ENCODE results near the gene CRLF2. TPM values are rescaled to one million over a fixed set of nuclear protein-coding genes. Genes with fewer than 3 reads are reported as not detected.
"Not testable (repeated sequence)": the region's sequence is repeated elsewhere in the genome, so short reads cannot be mapped to it uniquely, and the experiment has no call there.

Gene CRLF2
- total and polyA plus RNA-seq, 2 donors (not counting 3 experiments of a cell fraction or from before 2014, with no cell fraction given), result not detected

- Histone ChIP-seq H4K20me1 (replicated peaks; ENCODE audit: control insufficient read depth, extremely low read depth, insufficient read depth, low read length) (no peaks in the 10 kb centered on the region), H3K9me1 (replicated peaks; ENCODE audit: control insufficient read depth, extremely low read depth, insufficient read depth, low read length) (no peaks in the 10 kb centered on the region), H3K36me3 (ENCODE audit: control insufficient read depth in 2 of 2, extremely low read depth in 1 of 2, insufficient read depth in 2 of 2, low read length in 2 of 2) (no peaks in the 10 kb centered on the region), H3K79me2 (ENCODE audit: control insufficient read depth, insufficient read depth, low read length) (no peaks in the 10 kb centered on the region), H3K27me3 (ENCODE audit: control insufficient read depth in 2 of 2, insufficient read depth in 2 of 2, low read length in 2 of 2) (no peaks in the 10 kb centered on the region), H2AFZ (ENCODE audit: low read depth, low read length) (no peak overlapping the region), H3K27ac (ENCODE audit: insufficient read depth, low read depth, low read length) (no peak overlapping the region), H3K4me1 (ENCODE audit: control insufficient read depth, extremely low read depth, insufficient read depth, low read length) (no peaks in the 10 kb centered on the region), H3K9ac (replicated peaks; ENCODE audit: extremely low read depth, insufficient read depth, low read length) (no peak overlapping the region), H3K4me2 (ENCODE audit: insufficient read depth, low read length) (no peak overlapping the region), H3K9me3 (replicated peaks; ENCODE audit: control insufficient read depth, insufficient read depth, low read length) (no peaks in the 10 kb centered on the region), H3K4me3 (replicated peaks in 1 of 3; ENCODE audit: insufficient read depth in 1 of 3, low read depth in 1 of 3, low read length in 3 of 3) (no peak overlapping the region)
- POLR2A ChIA-PET, result no interaction called here
- intact Hi-C loops (cut with micrococcal nuclease), result loop anchor here (5.0 kb wide), 1 partner anchor 732 kb away; no protein-coding TSS in a partner anchor
- CTCF ChIA-PET, result no interaction called here
- no TSS peak for BruUV-seq (replicated peaks)
- TF ChIP-seq JUN (IDR thresholded peaks at IDR 0.05; ENCODE audit: borderline replicate concordance, insufficient read depth, insufficient read length, low read depth), result no peak
- no peak for TF ChIP-seq EZH2 (IDR thresholded peaks at IDR 0.05; ENCODE audit: borderline replicate concordance, low read depth, low read length, severe bottlenecking)
- no peak for TF ChIP-seq GATA2 (IDR thresholded peaks at IDR 0.05; ENCODE audit: insufficient read depth, insufficient read length, low read depth, low read length)
- TF ChIP-seq FOS (IDR thresholded peaks at IDR 0.05; ENCODE audit: borderline replicate concordance, insufficient read depth, low read length), result no peak
- dilution Hi-C loops (cut with MboI; ENCODE audit: extremely low pct_ligation_motif_present, low sequenced_read_pairs), result no loop called here
- peak; percentile 76 for FAIRE-seq
- no peak for DNase-seq (ENCODE audit: low read depth, low spot score)
Observed at GRCh38 chrX:1159548-1159947, 52.9 kb downstream of the CRLF2 start.

- H3K79me2 ChIP-seq (ENCODE audit: control insufficient read depth, insufficient read depth, low read length); H3K9me1 ChIP-seq (replicated peaks; ENCODE audit: control insufficient read depth, extremely low read depth, insufficient read depth, low read length); H2AFZ ChIP-seq (ENCODE audit: low read depth, low read length); H3K36me3 ChIP-seq (ENCODE audit: control insufficient read depth in 2 of 2, extremely low read depth in 1 of 2, insufficient read depth in 2 of 2, low read length in 2 of 2); H4K20me1 ChIP-seq (replicated peaks; ENCODE audit: control insufficient read depth, extremely low read depth, insufficient read depth, low read length); FAIRE-seq; dilution Hi-C loops (cut with MboI; ENCODE audit: extremely low pct_ligation_motif_present, low sequenced_read_pairs); H3K9me3 ChIP-seq (replicated peaks; ENCODE audit: control insufficient read depth, insufficient read depth, low read length); H3K4me1 ChIP-seq (ENCODE audit: control insufficient read depth, extremely low read depth, insufficient read depth, low read length); H3K4me3 ChIP-seq (replicated peaks in 1 of 3; ENCODE audit: insufficient read depth in 1 of 3, low read depth in 1 of 3, low read length in 3 of 3); BruUV-seq (replicated peaks); H3K27ac ChIP-seq (ENCODE audit: insufficient read depth, low read depth, low read length); H3K4me2 ChIP-seq (ENCODE audit: insufficient read depth, low read length); H3K27me3 ChIP-seq (ENCODE audit: control insufficient read depth in 2 of 2, insufficient read depth in 2 of 2, low read length in 2 of 2); H3K9ac ChIP-seq (replicated peaks; ENCODE audit: extremely low read depth, insufficient read depth, low read length); CTCF ChIA-PET; POLR2A ChIA-PET; DNase-seq (ENCODE audit: low read depth, low spot score): not testable (repeated sequence)
- intact Hi-C loops (cut with micrococcal nuclease), result loop anchor here (5.0 kb wide), 1 partner anchor 730 kb away; no protein-coding TSS in a partner anchor
Observed at GRCh38 chrX:1156681-1157455, 55.6 kb downstream of the CRLF2 start.
